Fibroblast of lung (primary cell): ENCODE measurements around the gene EPN3.
A peak's percentile ranks its signal among the peaks of the same experiment; 100 is the strongest.

Source experiments
- EZH2 ChIP-seq: IDR thresholded peaks from 2 replicates; pipeline ENCODE4 v1.5.1; 2012; ENCODE audit warnings: low read length, control low read depth, mild to moderate bottlenecking; ENCODE audit errors: missing control alignments
- TF ChIP-seq, protein P1 (sequence below), 2 donors: IDR thresholded peaks in 1 of 2; conservative IDR thresholded peaks in 1 of 2; 1 replicate in 1 of 2; 2 replicates in 1 of 2; pipeline ENCODE4 v1.5.1; 2011 to 2012; ENCODE audit warnings: low read length in 2 of 2, control low read depth in 1 of 2, inconsistent platforms in 1 of 2, low read depth in 1 of 2, mild to moderate bottlenecking in 1 of 2

DNA sequence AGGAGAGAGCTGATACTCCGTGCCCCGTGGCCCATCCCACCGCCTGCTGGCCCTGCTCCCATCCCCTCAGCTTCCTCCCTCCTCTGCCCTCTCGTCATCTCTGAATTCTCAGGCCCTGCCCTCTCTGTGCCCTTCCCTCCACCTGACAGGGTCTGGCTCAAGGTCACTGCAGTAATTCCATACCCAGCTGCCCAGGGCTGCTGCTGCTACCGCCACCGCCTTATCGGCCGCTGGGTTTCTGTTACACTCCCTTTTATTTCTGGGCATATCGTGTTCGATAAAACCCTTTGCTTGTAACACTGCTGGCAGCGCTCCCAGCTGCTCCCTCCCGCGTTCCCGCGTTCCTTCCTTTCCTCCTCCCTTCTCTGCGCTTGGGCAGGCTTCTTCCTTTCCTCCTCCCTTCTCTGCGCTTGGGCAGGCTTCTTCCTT, 1.2 kb downstream of the EPN3 start:
- TF ChIP-seq, protein P1, sequence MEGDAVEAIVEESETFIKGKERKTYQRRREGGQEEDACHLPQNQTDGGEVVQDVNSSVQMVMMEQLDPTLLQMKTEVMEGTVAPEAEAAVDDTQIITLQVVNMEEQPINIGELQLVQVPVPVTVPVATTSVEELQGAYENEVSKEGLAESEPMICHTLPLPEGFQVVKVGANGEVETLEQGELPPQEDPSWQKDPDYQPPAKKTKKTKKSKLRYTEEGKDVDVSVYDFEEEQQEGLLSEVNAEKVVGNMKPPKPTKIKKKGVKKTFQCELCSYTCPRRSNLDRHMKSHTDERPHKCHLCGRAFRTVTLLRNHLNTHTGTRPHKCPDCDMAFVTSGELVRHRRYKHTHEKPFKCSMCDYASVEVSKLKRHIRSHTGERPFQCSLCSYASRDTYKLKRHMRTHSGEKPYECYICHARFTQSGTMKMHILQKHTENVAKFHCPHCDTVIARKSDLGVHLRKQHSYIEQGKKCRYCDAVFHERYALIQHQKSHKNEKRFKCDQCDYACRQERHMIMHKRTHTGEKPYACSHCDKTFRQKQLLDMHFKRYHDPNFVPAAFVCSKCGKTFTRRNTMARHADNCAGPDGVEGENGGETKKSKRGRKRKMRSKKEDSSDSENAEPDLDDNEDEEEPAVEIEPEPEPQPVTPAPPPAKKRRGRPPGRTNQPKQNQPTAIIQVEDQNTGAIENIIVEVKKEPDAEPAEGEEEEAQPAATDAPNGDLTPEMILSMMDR (conservative IDR thresholded peaks at IDR 0.05 in 1 of 2, IDR thresholded peaks at IDR 0.05 in 1 of 2; ENCODE audit: low read depth in 1 of 2, low read length in 2 of 2) = no peak
- TF ChIP-seq EZH2 = peak; percentile 43
